Measurements from ENCODE around the gene CYB561.

- TF ChIP-seq POLR2AphosphoS5 (IDR thresholded peaks at IDR 0.05; ENCODE audit: low read depth) (no peak), CTCF (conservative IDR thresholded peaks at IDR 0.05; ENCODE audit: low read depth in 2 of 2) (no peak), ZNF114 (CRISPR knock-in tag; IDR thresholded peaks at IDR 0.05) (no peak), EZH2 (IDR thresholded peaks at IDR 0.05; ENCODE audit: low read depth, unreplicated experiment) (no peak)
Measured at GRCh38 chr17:63451150-63451549, 5.0 kb upstream of the CYB561 start.

Measured in GM23338 (cell line).